ENCODE measurements around the gene ZNF579. TPM values are rescaled to one million over a fixed set of nuclear protein-coding genes. Genes with fewer than 3 reads are reported as not detected.

The ZNF579 gene
- total RNA-seq, 2 experiments from 2014 or later = 7.2 TPM

DNA sequence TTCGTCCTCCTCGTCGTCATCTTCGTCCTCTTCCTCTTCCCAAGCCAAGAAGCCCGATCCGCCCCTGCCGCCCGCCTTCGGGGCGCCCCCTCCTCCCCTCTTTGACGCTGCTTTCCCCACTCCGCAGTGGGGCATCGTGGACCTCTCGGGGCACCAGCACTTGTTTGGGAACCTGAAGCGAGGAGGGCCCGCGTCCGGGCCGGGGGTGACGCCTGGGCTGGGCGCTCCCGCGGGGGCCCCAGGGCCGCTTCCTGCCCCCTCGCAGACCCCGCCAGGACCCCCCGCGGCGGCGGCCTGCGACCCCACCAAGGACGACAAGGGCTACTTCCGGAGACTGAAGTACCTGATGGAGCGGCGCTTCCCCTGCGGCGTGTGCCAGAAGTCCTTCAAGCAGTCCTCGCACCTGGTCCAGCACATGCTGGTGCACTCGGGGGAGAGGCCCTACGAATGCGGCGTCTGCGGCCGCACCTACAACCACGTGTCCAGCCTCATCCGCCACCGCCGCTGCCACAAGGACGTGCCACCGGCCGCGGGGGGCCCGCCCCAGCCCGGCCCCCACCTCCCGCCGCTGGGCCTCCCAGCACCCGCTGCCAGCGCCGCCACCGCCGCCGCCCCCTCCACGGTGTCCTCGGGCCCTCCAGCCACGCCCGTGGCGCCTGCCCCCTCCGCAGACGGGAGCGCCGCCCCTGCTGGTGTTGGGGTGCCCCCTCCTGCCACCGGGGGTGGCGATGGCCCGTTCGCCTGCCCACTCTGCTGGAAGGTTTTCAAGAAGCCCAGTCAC lies 33.5 kb upstream of the ZNF579 start:
- no peaks in the 10 kb centered on the region for H3K27me3 Mint-ChIP-seq
- intact Hi-C loops (cut with micrococcal nuclease) = no loop called here

DNA sequence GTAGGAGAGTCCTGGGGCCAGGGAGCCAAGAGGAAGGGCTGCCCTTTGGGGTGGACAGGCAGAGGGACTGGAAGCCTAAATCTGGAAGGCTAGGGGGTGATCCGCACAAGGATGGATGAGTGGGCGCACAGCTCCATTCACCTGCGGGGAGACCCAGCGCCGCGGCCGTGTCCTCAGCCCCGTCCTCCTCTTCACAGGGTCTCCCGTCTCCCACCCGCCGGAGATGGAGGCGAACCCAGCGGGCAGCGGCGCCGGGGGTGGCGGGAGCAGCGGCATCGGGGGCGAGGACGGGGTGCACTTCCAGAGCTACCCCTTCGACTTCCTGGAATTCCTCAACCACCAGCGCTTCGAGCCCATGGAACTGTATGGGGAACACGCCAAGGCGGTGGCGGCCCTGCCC lies 32.7 kb upstream of the ZNF579 start:
- ATAC-seq (no peak), DNase-seq (no peak)
- TF ChIP-seq, protein P1, sequence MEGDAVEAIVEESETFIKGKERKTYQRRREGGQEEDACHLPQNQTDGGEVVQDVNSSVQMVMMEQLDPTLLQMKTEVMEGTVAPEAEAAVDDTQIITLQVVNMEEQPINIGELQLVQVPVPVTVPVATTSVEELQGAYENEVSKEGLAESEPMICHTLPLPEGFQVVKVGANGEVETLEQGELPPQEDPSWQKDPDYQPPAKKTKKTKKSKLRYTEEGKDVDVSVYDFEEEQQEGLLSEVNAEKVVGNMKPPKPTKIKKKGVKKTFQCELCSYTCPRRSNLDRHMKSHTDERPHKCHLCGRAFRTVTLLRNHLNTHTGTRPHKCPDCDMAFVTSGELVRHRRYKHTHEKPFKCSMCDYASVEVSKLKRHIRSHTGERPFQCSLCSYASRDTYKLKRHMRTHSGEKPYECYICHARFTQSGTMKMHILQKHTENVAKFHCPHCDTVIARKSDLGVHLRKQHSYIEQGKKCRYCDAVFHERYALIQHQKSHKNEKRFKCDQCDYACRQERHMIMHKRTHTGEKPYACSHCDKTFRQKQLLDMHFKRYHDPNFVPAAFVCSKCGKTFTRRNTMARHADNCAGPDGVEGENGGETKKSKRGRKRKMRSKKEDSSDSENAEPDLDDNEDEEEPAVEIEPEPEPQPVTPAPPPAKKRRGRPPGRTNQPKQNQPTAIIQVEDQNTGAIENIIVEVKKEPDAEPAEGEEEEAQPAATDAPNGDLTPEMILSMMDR (IDR thresholded peaks at IDR 0.05) = no peak
- Mint-ChIP-seq H3K9me3 (no peaks in the 10 kb centered on the region), H3K36me3 (ENCODE audit: low read depth) (peaks cover 43% of the 10 kb centered on the region), H3K4me3 (no peak overlapping the region), H3K27me3 (no peaks in the 10 kb centered on the region), H3K4me1 (ENCODE audit: low read depth) (peaks cover 28% of the 10 kb centered on the region), H3K27ac (no peak overlapping the region)
- intact Hi-C loops (cut with micrococcal nuclease) = no loop called here
- ChIA-PET CTCF (no interaction called here), POLR2A (interaction anchor here (0.6 to 1.4 kb wide), 2 partner anchors 9 to 90 kb away, joined by 3 read pairs; no protein-coding TSS in a partner anchor)

More for the DNA sequence above, 33.5 kb upstream of the ZNF579 start:
- Mint-ChIP-seq H3K4me1 (ENCODE audit: low read depth) (peaks cover 26% of the 10 kb centered on the region), H3K27ac (no peak overlapping the region), H3K36me3 (ENCODE audit: low read depth) (peaks cover 40% of the 10 kb centered on the region), H3K4me3 (no peak overlapping the region), H3K9me3 (no peaks in the 10 kb centered on the region)
- TF ChIP-seq, protein P1 (IDR thresholded peaks at IDR 0.05) = no peak
- ChIA-PET CTCF (no interaction called here), POLR2A (no interaction called here)
- DNase-seq (no peak), ATAC-seq (no peak)

DNA sequence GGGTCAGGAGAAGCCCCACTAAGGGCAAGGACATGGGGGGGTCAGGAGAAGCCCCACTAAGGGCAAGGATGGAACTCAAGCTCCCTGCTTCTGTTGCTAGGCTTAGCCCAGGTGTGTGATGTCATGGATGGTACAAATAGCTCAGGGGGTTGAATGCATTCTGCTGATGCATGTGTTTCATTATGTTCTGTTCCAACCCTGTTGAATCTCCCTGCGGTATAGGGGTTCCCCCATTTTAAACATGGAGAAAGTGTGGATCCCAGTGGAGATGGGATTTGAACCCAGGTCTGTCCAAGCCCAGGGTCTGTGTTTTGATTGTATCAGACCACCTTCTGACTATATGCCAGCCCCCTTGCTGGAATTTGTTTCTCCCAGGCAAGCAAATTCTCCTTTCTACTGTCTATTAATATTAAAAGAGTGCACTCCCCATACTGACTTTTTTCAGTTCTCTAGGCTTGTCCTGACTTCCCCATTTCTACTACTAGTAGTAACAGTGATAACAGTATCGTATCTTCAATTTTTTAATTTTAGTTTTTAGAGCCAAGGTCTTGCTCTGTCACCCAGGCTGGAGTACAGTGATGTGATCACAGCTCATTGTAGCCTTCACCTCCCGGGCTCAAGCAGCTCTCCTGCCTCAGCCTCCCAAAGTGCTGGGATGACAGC lies 31.5 kb upstream of the ZNF579 start:
- Mint-ChIP-seq H3K27me3 (no peaks in the 10 kb centered on the region), H3K4me3 (no peak overlapping the region), H3K36me3 (ENCODE audit: low read depth) (peaks cover 41% of the 10 kb centered on the region), H3K27ac (peak overlapping the region; percentile 49), H3K4me1 (ENCODE audit: low read depth) (peaks cover 37% of the 10 kb centered on the region), H3K9me3 (no peaks in the 10 kb centered on the region)
- intact Hi-C loops (cut with micrococcal nuclease) = no loop called here
- ChIA-PET CTCF (interaction anchor here (1.4 to 2.2 kb wide), 2 partner anchors 20 to 97 kb away, joined by 3 to 7 read pairs; no protein-coding TSS in a partner anchor), POLR2A (interaction anchor here (1.4 kb wide), 1 partner anchor 8 kb away, joined by 3 read pairs; no protein-coding TSS in a partner anchor)
- peak; percentile 49 for ATAC-seq
- TF ChIP-seq, protein P1 (IDR thresholded peaks at IDR 0.05) = no peak
- no peak for DNase-seq

DNA sequence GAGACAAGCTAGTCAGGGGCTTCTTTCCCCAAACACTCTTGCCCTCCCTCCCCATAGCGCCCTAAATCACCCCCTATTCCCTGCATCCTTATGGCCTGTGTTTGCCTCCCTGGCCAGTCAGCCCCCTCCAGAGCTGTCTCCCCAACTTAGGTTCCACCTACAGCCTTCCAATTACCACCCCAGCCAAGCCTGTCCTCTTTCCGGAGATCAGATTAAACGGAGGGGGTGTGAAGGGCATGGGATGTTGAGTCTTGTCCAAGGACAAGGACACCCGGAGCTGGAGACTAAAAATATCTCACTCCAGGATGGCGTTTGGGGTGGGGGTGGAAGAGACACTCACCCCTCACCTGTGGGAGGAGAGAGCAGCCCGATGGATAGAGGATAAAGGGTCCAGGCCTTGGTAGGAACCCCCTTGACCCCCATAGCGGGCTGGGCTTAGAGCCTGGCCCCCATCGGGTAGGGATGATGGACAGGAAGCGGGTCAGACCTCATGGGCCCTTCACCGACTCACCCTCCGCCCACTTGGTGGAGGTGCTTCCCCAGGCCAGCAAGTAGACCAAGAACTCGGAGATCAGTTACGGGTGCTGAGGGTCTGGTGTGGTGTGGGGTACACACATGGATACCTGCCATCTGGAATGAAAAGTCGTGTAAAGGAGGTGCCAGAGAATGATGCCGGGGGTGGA lies 30.8 kb upstream of the ZNF579 start:
- ATAC-seq = peak; percentile 45
- peaks cover 44% of the 10 kb centered on the region for H3K4me1 Mint-ChIP-seq (ENCODE audit: low read depth)
- POLR2A ChIA-PET = interaction anchor here (1.0 kb wide), 1 partner anchor 22 kb away, joined by 3 read pairs; no protein-coding TSS in a partner anchor
- no peak for DNase-seq
- peak overlapping the region; percentile 49 for H3K27ac Mint-ChIP-seq
- H3K36me3 Mint-ChIP-seq (ENCODE audit: low read depth) = peaks cover 44% of the 10 kb centered on the region
- TF ChIP-seq, protein P1 (IDR thresholded peaks at IDR 0.05) = no peak
- no peak overlapping the region for H3K4me3 Mint-ChIP-seq
- CTCF ChIA-PET = interaction anchor here (1.3 to 2.2 kb wide), 3 partner anchors 13 to 97 kb away, joined by 3 to 7 read pairs (median 3); partner anchors contain the start of gene FIZ1
- H3K9me3 Mint-ChIP-seq = no peaks in the 10 kb centered on the region
- intact Hi-C loops (cut with micrococcal nuclease) = no loop called here
- H3K27me3 Mint-ChIP-seq = no peaks in the 10 kb centered on the region

All from activated CD8-positive, alpha-beta T cell treated with anti-CD3 and anti-CD28 coated beads for 36 hours (primary cell).